ENCODE results near the gene ASF1B. TPM values are rescaled to one million over a fixed set of nuclear protein-coding genes. Genes with fewer than 3 reads are reported as not detected.

The ASF1B gene
- total and polyA plus RNA-seq, 12 donors = 0.17 to 5.6 (median 0.63) TPM

- Histone ChIP-seq H3K27me3 (no peaks in the 10 kb centered on the region), H3K27ac (peak overlapping the region; percentile 93 to 100 (median 96)), H3K9me3 (no peaks in the 10 kb centered on the region), H3K4me1 (peaks cover 37 to 78% (median 71%) of the 10 kb centered on the region in 9 donors), H3K4me3 (peak overlapping the region in 7 of 10 donors; percentile 4 to 51 (median 42)), H3K36me3 (peaks cover 0 to 8% (median 0%) of the 10 kb centered on the region in 9 donors)
- ATAC-seq (no peak), DNase-seq (peak in 1 of 2 donors; percentile 54)
- TF ChIP-seq CTCF (IDR thresholded peaks at IDR 0.05) = peak in 7 of 9 donors; percentile 26 to 38 (median 35)
- intact Hi-C loops (cut with DNase I) = no loop called here
- 73 to 80% methylated on average over 18 of the region's 18 CpGs for WGBS, 2 donors
Observed at GRCh38 chr19:14113762-14114414, 22.5 kb downstream of the ASF1B start.

GRCh38 chr19:14112809-14113385 lies 23.5 kb downstream of the ASF1B start:
- no peaks in the 10 kb centered on the region for H3K27me3 ChIP-seq
- H3K27ac ChIP-seq = peak overlapping the region; percentile 93 to 100 (median 96)
- DNase-seq (peak; percentile 55 to 76), ATAC-seq (peak in 7 of 8 donors; percentile 14 to 63 (median 43))
- intact Hi-C loops (cut with DNase I) = no loop called here
- H3K4me1 ChIP-seq = peaks cover 37 to 81% (median 69%) of the 10 kb centered on the region in 9 donors
- TF ChIP-seq CTCF (IDR thresholded peaks at IDR 0.05) = no peak
- H3K36me3 ChIP-seq = peaks cover 0 to 11% (median 0%) of the 10 kb centered on the region in 9 donors
- H3K4me3 ChIP-seq = peak overlapping the region in 9 of 10 donors; percentile 10 to 51 (median 41)
- no peaks in the 10 kb centered on the region for H3K9me3 ChIP-seq
- WGBS, 2 donors = 16% methylated on average over 12 of the region's 12 CpGs

- ATAC-seq (peak in 7 of 8 donors; percentile 3 to 28 (median 15)), DNase-seq (peak; percentile 36 to 53)
- no peak for TF ChIP-seq CTCF (IDR thresholded peaks at IDR 0.05)
- peak overlapping the region in 9 of 10 donors; percentile 10 to 51 (median 41) for H3K4me3 ChIP-seq
- WGBS, 2 donors = 33% methylated on average over 11 to 12 of the region's 12 CpGs
- H3K9me3 ChIP-seq = no peaks in the 10 kb centered on the region
- H3K27ac ChIP-seq = peak overlapping the region; percentile 93 to 100 (median 96)
- intact Hi-C loops (cut with DNase I) = no loop called here
- peaks cover 37 to 87% (median 75%) of the 10 kb centered on the region in 9 donors for H3K4me1 ChIP-seq
- no peaks in the 10 kb centered on the region for H3K27me3 ChIP-seq
- H3K36me3 ChIP-seq = peaks cover 0 to 16% (median 0%) of the 10 kb centered on the region in 9 donors
Observed at GRCh38 chr19:14112051-14112808, 24.2 kb downstream of the ASF1B start.

GRCh38 chr19:14111486-14111885 lies 24.9 kb downstream of the ASF1B start:
- Histone ChIP-seq H3K27me3 (no peaks in the 10 kb centered on the region), H3K9me3 (no peaks in the 10 kb centered on the region), H3K27ac (peak overlapping the region in 9 of 10 donors; percentile 93 to 100 (median 95)), H3K36me3 (peaks cover 0 to 23% (median 3%) of the 10 kb centered on the region in 9 donors), H3K4me3 (peak overlapping the region in 1 of 10 donors; percentile 51), H3K4me1 (peaks cover 35 to 91% (median 76%) of the 10 kb centered on the region in 9 donors)
- WGBS, 2 donors = 47 to 65% methylated on average over 1 of the region's 1 CpG
- ATAC-seq = no peak
- intact Hi-C loops (cut with DNase I) = no loop called here
- no peak for DNase-seq
- TF ChIP-seq CTCF (IDR thresholded peaks at IDR 0.05) = no peak

Data from heart right ventricle (tissue), 16 donors.